Measurements from ENCODE around the gene GPBAR1. TPM values are rescaled to one million over a fixed set of nuclear protein-coding genes. Genes with fewer than 3 reads are reported as not detected.

The GPBAR1 gene
- total and polyA plus RNA-seq, 2 of the 8 experiments (the other 6 are each of a cell fraction or from before 2014, with no cell fraction given) = 0.32 to 0.59 TPM

DNA sequence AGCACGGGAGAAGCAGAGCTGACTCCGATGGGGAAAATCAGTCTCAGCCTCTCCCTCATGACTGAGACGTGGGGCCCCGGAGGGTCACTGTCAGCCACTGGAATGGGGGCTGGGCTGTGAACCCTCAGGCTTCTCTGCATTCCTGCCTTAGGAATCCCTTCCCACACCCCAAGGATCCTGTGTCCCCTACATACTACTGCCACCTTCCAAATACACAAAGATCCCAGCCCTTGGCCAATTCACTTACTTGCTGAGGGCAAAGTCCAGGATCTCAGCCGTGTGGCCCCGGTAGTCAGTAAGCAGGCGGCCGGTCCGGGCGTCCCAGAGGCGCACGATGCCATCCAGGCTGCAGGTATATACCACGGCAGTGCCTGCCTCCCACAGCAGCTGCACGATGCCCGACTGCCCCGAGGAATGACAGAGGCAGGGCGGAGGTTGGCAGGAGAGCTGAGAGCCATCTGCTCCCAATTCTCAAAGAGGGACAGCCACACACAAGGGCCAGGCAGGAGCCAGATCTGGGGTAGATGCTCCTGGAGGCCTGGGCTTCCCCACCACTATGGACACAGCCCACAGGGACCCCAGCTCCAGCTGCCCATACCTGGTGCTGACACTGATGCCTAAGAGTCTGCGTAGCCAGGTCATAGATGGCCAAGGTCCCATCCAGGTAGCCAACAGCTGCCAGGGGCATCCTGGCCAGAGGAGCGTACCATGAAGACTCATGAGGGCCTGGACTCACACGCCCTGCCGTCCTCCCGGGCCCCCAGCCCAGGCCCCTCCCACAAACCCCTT lies 4.2 kb downstream of the GPBAR1 start:
- no peak for FAIRE-seq
- peaks cover 0 to 7% of the 10 kb centered on the region in 2 experiments; a peak in 2 of 4 replicates for H3K79me2 ChIP-seq (ENCODE audit: control insufficient read depth in 1 of 2, insufficient read depth in 2 of 2, low read length in 2 of 2)
- no peak overlapping the region for H3K18ac ChIP-seq (ENCODE audit: extremely low read depth, low read length)
- H2BK120ac ChIP-seq (replicated peaks; ENCODE audit: low read depth, low read length) = no peak overlapping the region
- H3K4me3 ChIP-seq (ENCODE audit: extremely low read depth in 1 of 4, insufficient read depth in 2 of 4, low read depth in 3 of 4, low read length in 4 of 4) = no peak overlapping the region
- peaks cover 15 to 40% (median 20%) of the 10 kb centered on the region in 4 experiments; a peak in 7 of 8 replicates for H3K36me3 ChIP-seq (ENCODE audit: control insufficient read depth in 2 of 4, insufficient read depth in 4 of 4, low read length in 3 of 4)
- H4K8ac ChIP-seq (ENCODE audit: extremely low read depth, insufficient read depth, low read length) = no peak overlapping the region
- no peak overlapping the region for H2BK15ac ChIP-seq (ENCODE audit: low read length)
- H3K4ac ChIP-seq (replicated peaks; ENCODE audit: insufficient read length, low read depth, low read length) = no peak overlapping the region
- H3K4me1 ChIP-seq (replicated peaks in 1 of 4; ENCODE audit: control insufficient read depth in 3 of 4, insufficient read depth in 4 of 4, low read length in 3 of 4) = peaks cover 3 to 20% (median 15%) of the 10 kb centered on the region in 4 experiments
- no peak overlapping the region for H3K9ac ChIP-seq (replicated peaks in 1 of 4; ENCODE audit: extremely low read depth in 1 of 4, low read depth in 3 of 4, low read length in 3 of 4)
- H2BK12ac ChIP-seq (ENCODE audit: low read depth, low read length) = no peak overlapping the region
- H3K56ac ChIP-seq (replicated peaks; ENCODE audit: insufficient read length, low read depth, low read length) = no peak overlapping the region
- no peak overlapping the region for H2AFZ ChIP-seq (ENCODE audit: low read length)
- H3K27me3 ChIP-seq (replicated peaks in 1 of 4; ENCODE audit: control insufficient read depth in 3 of 4, extremely low read depth in 1 of 4, insufficient read depth in 3 of 4, low read length in 3 of 4) = no peaks in the 10 kb centered on the region
- H3K79me1 ChIP-seq (ENCODE audit: low read depth, low read length) = peaks cover 3% of the 10 kb centered on the region; the same call in 1 of the 2 replicates
- DNase-seq (ENCODE audit: low read depth in 1 of 2, low spot score in 2 of 2) = no peak
- H2BK5ac ChIP-seq (ENCODE audit: low read depth, low read length) = no peak overlapping the region
- H4K20me1 ChIP-seq (replicated peaks in 1 of 2; ENCODE audit: control insufficient read depth in 1 of 2, insufficient read depth in 2 of 2, low read length in 2 of 2) = peaks cover 0 to 14% of the 10 kb centered on the region in 2 experiments
- H3K9me3 ChIP-seq (ENCODE audit: insufficient read depth in 2 of 2, low read depth in 1 of 2, low read length in 1 of 2) = no peaks in the 10 kb centered on the region
- no peak overlapping the region for H2BK20ac ChIP-seq (ENCODE audit: low read length)
- POLR2A ChIA-PET (ENCODE audit: partially characterized antibody) = interaction anchor here (2.3 kb wide), 1 partner anchor 8 kb away, joined by 8 read pairs; no protein-coding TSS in a partner anchor
- H4K91ac ChIP-seq (replicated peaks; ENCODE audit: insufficient read length, low read length) = no peak overlapping the region
- H3K4me2 ChIP-seq (ENCODE audit: insufficient read depth in 1 of 2, low read depth in 2 of 2, low read length in 2 of 2) = no peak overlapping the region
- no peak overlapping the region for H2AK5ac ChIP-seq (ENCODE audit: low read depth, low read length)
- WGBS, 2 experiments (ENCODE audit: extremely low coverage in 1 of 2, insufficient coverage in 1 of 2, insufficient read length in 1 of 2, insufficient replicate concordance in 2 of 2, low coverage in 1 of 2, low lambda C conversion rate in 2 of 2, missing lambda C conversion rate in 1 of 2) = 94% methylated on average over 22 of the region's 22 CpGs; no CpG with 5 or more reads in 1 of the 2 experiments
- H3K23ac ChIP-seq (ENCODE audit: insufficient read length) = no peak overlapping the region
- CTCF ChIA-PET (ENCODE audit: partially characterized antibody) = interaction anchor here (1.0 to 9.0 kb wide), 5 partner anchors 8 to 77 kb away, joined by 3 to 81 read pairs (median 5); partner anchors contain the start of genes AAMP and PNKD
- H3K14ac ChIP-seq (ENCODE audit: insufficient read length) = no peak overlapping the region
- peaks cover 5% of the 10 kb centered on the region for H3K23me2 ChIP-seq (ENCODE audit: low read depth, low read length)
- H3K27ac ChIP-seq (ENCODE audit: low read depth, low read length) = no peak overlapping the region
- H4K5ac ChIP-seq (ENCODE audit: insufficient read length, low read depth, low read length) = no peak overlapping the region
- no peak for TF ChIP-seq POLR2A (IDR thresholded peaks at IDR 0.05; ENCODE audit: control extremely low read depth in 1 of 2, low read depth in 2 of 2, low read length in 2 of 2)
- no peak for TF ChIP-seq RBBP5 (IDR thresholded peaks at IDR 0.05; ENCODE audit: borderline replicate concordance, low read depth, low read length)
- no peak for TF ChIP-seq EZH2 (IDR thresholded peaks at IDR 0.05; ENCODE audit: low read depth, low read length, severe bottlenecking)
- no peak for TF ChIP-seq ATF3 (IDR thresholded peaks at IDR 0.05; ENCODE audit: insufficient read depth, low read depth, low read length)
- TF ChIP-seq SRF (IDR thresholded peaks at IDR 0.05; ENCODE audit: low read depth, low read length) = no peak
- no peak for TF ChIP-seq CEBPB (IDR thresholded peaks at IDR 0.05; ENCODE audit: low read depth, low read length)
- no peak for TF ChIP-seq SIX5 (IDR thresholded peaks at IDR 0.05; ENCODE audit: low read depth, low read length)
- no peak for TF ChIP-seq BACH1 (IDR thresholded peaks at IDR 0.05; ENCODE audit: low read length)
- no peak for TF ChIP-seq CTCF (IDR thresholded peaks at IDR 0.05; ENCODE audit: control extremely low read depth in 1 of 3, insufficient read depth in 1 of 3, low read depth in 1 of 3, low read length in 3 of 3)
